PC-9 (cell line): ENCODE results near the gene SORBS1. TPM values are rescaled to one million over a fixed set of nuclear protein-coding genes. Genes with fewer than 3 reads are reported as not detected.

ENCODE experiments used
- BruUV-seq: library from RNA; stranded (reverse); fragments of 400-500 nt; replicated peaks from 2 replicates; lab custom pipeline; 2021; lab: Mats Ljungman, UMichigan
- CTCF ChIA-PET: fragments of 300-600 bp; sonication (Branson Sonifier 250); formaldehyde crosslinking; loops from one replicate; lab custom pipeline; 2022; ENCODE audit warnings: antibody characterized with exemption; lab: Charles Lee
- POLR2A ChIA-PET: fragments of 300-600 bp; sonication (Branson Sonifier 250); formaldehyde crosslinking; loops from one replicate; lab custom pipeline; 2022; ENCODE audit warnings: antibody characterized with exemption; ENCODE audit not compliant: unreplicated experiment; lab: Charles Lee
- DNase-seq, 2 experiments: peaks; one replicate each; pipeline versions ENCODE4 v3.0.0 to v3.0.0-alpha.2; 2015 to 2022; ENCODE audit warnings: mixed read lengths in 1 of 2
- H2AFZ ChIP-seq: fragments of 200-600 bp; sonication (generic); 2 replicates; pipeline ENCODE4 v1.8.1; 2017; ENCODE audit warnings: antibody characterized with exemption
- H3F3A ChIP-seq: fragments of 200-600 bp; sonication (generic); 2 replicates; pipeline ENCODE4 v1.8.1; 2017; ENCODE audit warnings: antibody characterized with exemption, mild to moderate bottlenecking, low read depth; ENCODE audit not compliant: insufficient read depth
- H3K27ac ChIP-seq: fragments of 200-600 bp; sonication (generic); 2 replicates; pipeline ENCODE4 v1.6.1; 2016; ENCODE audit warnings: mixed run types
- H3K27me3 ChIP-seq: fragments of 200-600 bp; sonication (generic); 2 replicates; pipeline ENCODE4 v1.6.1; 2016; ENCODE audit warnings: low read depth, mixed run types; ENCODE audit not compliant: insufficient read depth
- H3K36me3 ChIP-seq: fragments of 200-600 bp; sonication (generic); 2 replicates; pipeline ENCODE4 v1.6.1; 2016; ENCODE audit warnings: low read depth, mixed run types
- H3K4me1 ChIP-seq: fragments of 200-600 bp; sonication (generic); replicated peaks from 2 replicates; pipeline ENCODE4 v1.6.1; 2016; ENCODE audit warnings: mixed run types; ENCODE audit not compliant: insufficient read depth
- H3K4me2 ChIP-seq: fragments of 200-600 bp; sonication (generic); 2 replicates; pipeline ENCODE4 v1.6.1; 2017; ENCODE audit warnings: mixed run types
- H3K4me3 ChIP-seq: fragments of 200-600 bp; sonication (generic); 2 replicates; pipeline ENCODE4 v1.6.1; 2016; ENCODE audit warnings: mixed run types
- H3K79me2 ChIP-seq: fragments of 200-600 bp; sonication (generic); 2 replicates; pipeline ENCODE4 v1.6.1; 2017; ENCODE audit warnings: low read depth, mixed run types
- H3K9me2 ChIP-seq: fragments of 200-600 bp; sonication (generic); 2 replicates; pipeline ENCODE4 v1.8.1; 2017; ENCODE audit warnings: mild to moderate bottlenecking; ENCODE audit not compliant: insufficient read depth
- H3K9me3 ChIP-seq: fragments of 200-600 bp; sonication (generic); 2 replicates; pipeline ENCODE4 v1.8.1; 2016; ENCODE audit warnings: low read depth; ENCODE audit not compliant: insufficient read depth
- H4K20me1 ChIP-seq: fragments of 200-600 bp; sonication (generic); 2 replicates; pipeline ENCODE4 v1.8.1; 2017; ENCODE audit not compliant: insufficient read depth
- CTCF ChIP-seq: fragments of 200-600 bp; sonication (generic); conservative IDR thresholded peaks from 2 replicates; pipeline ENCODE4 v1.6.1; 2017; ENCODE audit warnings: mixed run types, antibody characterized with exemption, mild to moderate bottlenecking, moderate library complexity
- EZH2 ChIP-seq: fragments of 200-600 bp; sonication (generic); IDR thresholded peaks from 2 replicates; pipeline ENCODE4 v1.8.0; 2017; ENCODE audit warnings: antibody characterized with exemption, low read depth
- intact Hi-C: fragments of 100-400 bp; cut with micrococcal nuclease; formaldehyde crosslinking; loops from one replicate; pipeline ENCODE4 v1.10.0; 2022; ENCODE audit not compliant: unreplicated experiment
- total RNA-seq: library from RNA; stranded (reverse); gene quantifications from 2 replicates; pipeline ENCODE4 v1.2.3, GENCODE V29; 2021

SORBS1 gene
- total RNA-seq, 1 experiment from 2014 or later = 5.0 TPM

- no peak overlapping the region for H3K4me3 ChIP-seq
- no peak overlapping the region for H3K27ac ChIP-seq
- no peaks in the 10 kb centered on the region for H3K79me2 ChIP-seq
- peaks cover 16% of the 10 kb centered on the region for H3K4me1 ChIP-seq
- no peak overlapping the region for H3K4me2 ChIP-seq
- no peaks in the 10 kb centered on the region for H3K9me2 ChIP-seq
- peaks cover 7% of the 10 kb centered on the region; the same call in 1 of the 2 replicates for H3F3A ChIP-seq
- H3K36me3 ChIP-seq = no peaks in the 10 kb centered on the region
- ChIA-PET CTCF (no interaction called here), POLR2A (no interaction called here)
- no peaks in the 10 kb centered on the region for H3K9me3 ChIP-seq
- no peak overlapping the region for H2AFZ ChIP-seq
- H3K27me3 ChIP-seq = no peaks in the 10 kb centered on the region
- no TSS peak for BruUV-seq
- no peaks in the 10 kb centered on the region for H4K20me1 ChIP-seq
- no peak for TF ChIP-seq CTCF
- TF ChIP-seq EZH2 = no peak
- intact Hi-C loops = no loop called here
- no peak for DNase-seq
Observed at GRCh38 chr10:95425592-95426465, 135.3 kb downstream of the SORBS1 start.

- BruUV-seq = no TSS peak
- no peak overlapping the region for H3K27ac ChIP-seq
- intact Hi-C loops = no loop called here
- H3K79me2 ChIP-seq = no peaks in the 10 kb centered on the region
- POLR2A ChIA-PET = no interaction called here
- H3K36me3 ChIP-seq = no peaks in the 10 kb centered on the region
- H3F3A ChIP-seq = no peaks in the 10 kb centered on the region
- H4K20me1 ChIP-seq = no peaks in the 10 kb centered on the region
- H3K27me3 ChIP-seq = no peaks in the 10 kb centered on the region
- CTCF ChIA-PET = no interaction called here
- H2AFZ ChIP-seq = no peak overlapping the region
- H3K4me3 ChIP-seq = no peak overlapping the region
- H3K4me2 ChIP-seq = no peak overlapping the region
- no peaks in the 10 kb centered on the region for H3K9me3 ChIP-seq
- DNase-seq = no peak
- H3K9me2 ChIP-seq = no peaks in the 10 kb centered on the region
- TF ChIP-seq EZH2 = no peak
- no peak for TF ChIP-seq CTCF
- H3K4me1 ChIP-seq = 0 out of 2 replicates have a peak, but pooled peaks cover 4% of the 10 kb centered on the region
Observed at GRCh38 chr10:95423164-95424005, 137.8 kb downstream of the SORBS1 start.

- ChIA-PET POLR2A (no interaction called here), CTCF (no interaction called here)
- no peaks in the 10 kb centered on the region for H3K79me2 ChIP-seq
- BruUV-seq = no TSS peak
- intact Hi-C loops = no loop called here
- DNase-seq = no peak
- H3K9me2 ChIP-seq = no peaks in the 10 kb centered on the region
- no peak overlapping the region for H3K4me3 ChIP-seq
- H3K9me3 ChIP-seq = no peaks in the 10 kb centered on the region
- H2AFZ ChIP-seq = no peak overlapping the region
- no peaks in the 10 kb centered on the region for H3K27me3 ChIP-seq
- TF ChIP-seq CTCF = no peak
- TF ChIP-seq EZH2 = no peak
- H3K27ac ChIP-seq = no peak overlapping the region
- H3F3A ChIP-seq = no peaks in the 10 kb centered on the region
- H3K4me1 ChIP-seq = no peaks in the 10 kb centered on the region
- no peak overlapping the region for H3K4me2 ChIP-seq
- H4K20me1 ChIP-seq = no peaks in the 10 kb centered on the region
- no peaks in the 10 kb centered on the region for H3K36me3 ChIP-seq
Observed at GRCh38 chr10:95422233-95422632, 138.9 kb downstream of the SORBS1 start.
